Measurements from ENCODE around the gene PSMD1. TPM values are rescaled to one million over a fixed set of nuclear protein-coding genes. Genes with fewer than 3 reads are reported as not detected.

The PSMD1 gene
- polyA plus RNA-seq, 1 donor: 79.0 TPM

- DNase-seq (ENCODE audit: low read depth): no peak
Measured at GRCh38 chr2:231204146-231204545, 147.5 kb downstream of the PSMD1 start.

GRCh38 chr2:231204581-231204980 lies 147.9 kb downstream of the PSMD1 start:
- no peak for DNase-seq (ENCODE audit: low read depth)

DNA sequence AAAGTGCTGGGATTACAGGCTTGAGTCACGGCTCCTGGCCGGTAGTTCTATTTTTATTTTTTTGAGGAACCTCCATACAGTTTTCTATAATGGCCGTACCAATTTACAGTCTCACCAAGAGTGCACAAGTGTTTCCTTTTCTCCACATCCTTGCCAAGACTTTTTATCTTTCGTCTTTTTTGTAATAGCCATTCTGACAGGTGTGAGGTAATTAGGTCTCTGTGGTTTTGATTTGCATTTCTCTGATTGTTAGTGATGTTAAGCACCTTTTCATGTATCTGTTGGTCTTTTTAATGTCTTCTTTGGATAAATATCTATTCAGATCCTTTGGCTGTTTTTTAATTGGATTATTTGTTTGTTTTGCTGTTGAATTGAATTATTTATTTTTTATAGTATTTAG lies 151.1 kb downstream of the PSMD1 start:
- DNase-seq (ENCODE audit: low read depth): no peak

DNA sequence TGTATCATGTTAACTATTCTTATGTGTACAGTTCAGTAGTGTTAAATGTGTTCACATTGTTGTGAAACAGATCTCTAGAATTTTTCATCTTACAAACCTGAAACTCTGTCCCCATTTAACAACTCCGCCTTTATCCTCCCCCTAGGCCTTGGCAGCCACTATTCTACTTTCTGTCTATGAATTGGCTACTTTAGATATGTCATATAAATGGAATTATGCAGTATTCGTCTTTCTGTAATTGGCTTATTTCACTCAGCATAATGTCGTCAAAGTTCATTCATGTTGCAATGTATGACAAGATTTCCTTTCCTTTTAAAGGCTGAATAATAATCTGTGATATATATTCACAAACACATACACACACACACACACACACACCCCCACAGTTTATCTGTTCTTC lies 154.1 kb downstream of the PSMD1 start:
- DNase-seq (ENCODE audit: low read depth): no peak

DNA sequence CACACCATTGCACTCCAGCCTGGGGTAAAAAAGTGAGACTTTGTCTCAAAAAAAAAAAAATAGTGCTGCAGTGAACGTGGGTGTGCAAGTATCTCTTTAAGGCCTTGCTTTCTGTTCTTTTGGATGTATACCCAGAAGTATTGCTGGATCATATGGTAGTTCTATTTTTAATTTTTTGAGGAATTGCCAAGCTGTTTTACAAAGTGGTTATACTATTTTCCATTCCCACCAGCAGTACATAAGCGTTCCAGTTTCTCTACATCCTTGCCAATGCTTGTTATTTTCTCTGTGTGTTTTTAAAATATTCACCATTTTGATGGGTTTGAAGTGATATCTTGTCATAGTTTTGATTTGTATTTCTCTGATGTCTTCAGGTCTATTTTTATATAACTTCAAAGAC lies 154.8 kb downstream of the PSMD1 start:
- DNase-seq (ENCODE audit: low read depth): peak; percentile 65

GRCh38 chr2:231212329-231212845 lies 155.7 kb downstream of the PSMD1 start:
- DNase-seq (ENCODE audit: low read depth): no peak

- no peak for DNase-seq (ENCODE audit: low read depth)
Measured at GRCh38 chr2:231213931-231214642, 157.4 kb downstream of the PSMD1 start.

- no peak for DNase-seq (ENCODE audit: low read depth)
Measured at GRCh38 chr2:231218366-231218765, 161.7 kb downstream of the PSMD1 start.

DNA sequence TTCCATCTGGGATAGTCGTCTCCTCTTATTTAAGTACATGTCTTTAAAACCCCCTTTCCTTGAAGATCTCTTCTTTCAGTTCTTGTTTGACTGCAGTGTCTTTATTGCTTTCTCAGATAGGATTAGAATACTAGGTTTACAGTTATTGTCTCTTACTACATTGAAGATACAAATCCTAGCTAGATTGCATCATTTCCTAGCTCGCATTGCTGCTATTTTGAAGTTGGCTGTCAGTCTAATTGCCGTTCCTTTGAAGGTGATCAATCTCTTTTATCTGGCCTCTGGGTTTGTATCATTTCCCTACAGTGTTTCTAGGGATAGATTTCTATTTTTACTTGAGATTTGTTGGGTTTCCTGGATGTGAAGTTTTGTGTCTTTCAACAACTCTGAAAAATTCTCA lies 162.6 kb downstream of the PSMD1 start:
- no peak for DNase-seq (ENCODE audit: low read depth)

GRCh38 chr2:231221761-231222160 lies 165.1 kb downstream of the PSMD1 start:
- DNase-seq (ENCODE audit: low read depth): no peak

Other genes starting within 250 kb of the PSMD1 start
- gene ITM2C, start 191.9 kb upstream of the PSMD1 start, polyA plus RNA-seq (ENCODE audit: insufficient read length): 138 TPM
- gene GPR55, start 131.6 kb upstream of the PSMD1 start, polyA plus RNA-seq (ENCODE audit: insufficient read length): 0.04 TPM
- gene SPATA3, start 60.7 kb upstream of the PSMD1 start, polyA plus RNA-seq (ENCODE audit: insufficient read length): not detected
- 0.23 TPM for gene C2orf72, start 19.3 kb upstream of the PSMD1 start, polyA plus RNA-seq (ENCODE audit: insufficient read length)
- gene HTR2B, start 68.2 kb downstream of the PSMD1 start, polyA plus RNA-seq (ENCODE audit: insufficient read length): 0.11 TPM
- gene ARMC9, start 141.8 kb downstream of the PSMD1 start, polyA plus RNA-seq (ENCODE audit: insufficient read length): 3.9 TPM

Data from forelimb muscle (tissue), 1 donor.